WTC11 (cell line): ENCODE measurements around the gene P3H3. TPM values are rescaled to one million over a fixed set of nuclear protein-coding genes. Genes with fewer than 3 reads are reported as not detected.

ENCODE experiments used
- CREB1 ChIP-seq: sonication (generic); formaldehyde crosslinking; IDR thresholded peaks from 2 replicates; pipeline ENCODE4 v1.8.0; 2023; ENCODE audit warnings: mild to moderate bottlenecking, missing genetic modification reagents
- ELF4 ChIP-seq: sonication (generic); formaldehyde crosslinking; IDR thresholded peaks from 2 replicates; pipeline ENCODE4 v1.8.1; 2022; ENCODE audit warnings: low read depth, mild to moderate bottlenecking, moderate library complexity, missing genetic modification reagents
- FOXJ3 ChIP-seq: sonication (generic); formaldehyde crosslinking; IDR thresholded peaks from 2 replicates; pipeline ENCODE4 v1.9.0; 2021; ENCODE audit warnings: missing genetic modification reagents, mild to moderate bottlenecking, borderline replicate concordance
- FOXP1 ChIP-seq: sonication (generic); formaldehyde crosslinking; IDR thresholded peaks from 2 replicates; pipeline ENCODE4 v1.8.0; 2022; ENCODE audit warnings: missing genetic modification reagents, mild to moderate bottlenecking, moderate library complexity, borderline replicate concordance
- KAT7 ChIP-seq: sonication (generic); formaldehyde crosslinking; IDR thresholded peaks from 2 replicates; pipeline ENCODE4 v1.8.1; 2023; ENCODE audit warnings: missing genetic modification reagents, mild to moderate bottlenecking, borderline replicate concordance
- MXD4 ChIP-seq: fragments of 250-450 bp; sonication (Bioruptor Pico); IDR thresholded peaks from 2 replicates; pipeline ENCODE4 v1.8.0; 2021; ENCODE audit warnings: mild to moderate bottlenecking, moderate library complexity, borderline replicate concordance
- MYBL2 ChIP-seq: sonication (generic); formaldehyde crosslinking; IDR thresholded peaks from 2 replicates; pipeline ENCODE4 v1.8.1; 2023; ENCODE audit warnings: mild to moderate bottlenecking, moderate library complexity, missing genetic modification reagents
- SMAD4 ChIP-seq: sonication (generic); formaldehyde crosslinking; IDR thresholded peaks from 2 replicates; pipeline ENCODE4 v1.8.0; 2022; ENCODE audit warnings: mild to moderate bottlenecking, missing genetic modification reagents
- SOX15 ChIP-seq: fragments of 250-450 bp; sonication (Bioruptor Pico); IDR thresholded peaks from 2 replicates; pipeline ENCODE4 v1.9.0; 2021; ENCODE audit warnings: mild to moderate bottlenecking
- SP1 ChIP-seq: sonication (generic); formaldehyde crosslinking; conservative IDR thresholded peaks from 2 replicates; pipeline ENCODE4 v1.8.1; 2022; ENCODE audit warnings: missing genetic modification reagents
- TCF7 ChIP-seq: sonication (generic); formaldehyde crosslinking; IDR thresholded peaks from 2 replicates; pipeline ENCODE4 v1.8.0; 2022; ENCODE audit warnings: mild to moderate bottlenecking, low read depth, missing genetic modification reagents, moderate library complexity
- TEAD1 ChIP-seq: sonication (generic); formaldehyde crosslinking; IDR thresholded peaks from 2 replicates; pipeline ENCODE4 v1.8.0; 2022; ENCODE audit warnings: mild to moderate bottlenecking, missing genetic modification reagents
- ZNF138 ChIP-seq: sonication (generic); formaldehyde crosslinking; conservative IDR thresholded peaks from 2 replicates; pipeline ENCODE4 v1.8.1; 2022; ENCODE audit warnings: mild to moderate bottlenecking, moderate library complexity, missing genetic modification reagents
- ZNF263 ChIP-seq: sonication (generic); formaldehyde crosslinking; IDR thresholded peaks from 2 replicates; pipeline ENCODE4 v1.8.1; 2022; ENCODE audit warnings: low read depth, mild to moderate bottlenecking, moderate library complexity, missing genetic modification reagents
- ZNF396 ChIP-seq: fragments of 250-450 bp; sonication (Bioruptor Pico); IDR thresholded peaks from 2 replicates; pipeline ENCODE4 v1.8.0; 2021; ENCODE audit warnings: mild to moderate bottlenecking, moderate library complexity, borderline replicate concordance
- total RNA-seq: library from RNA; stranded (reverse); gene quantifications from 3 replicates; pipeline ENCODE4 v1.2.3, GENCODE V29; 2021
- TF ChIP-seq, protein P1 (sequence below): sonication (generic); formaldehyde crosslinking; IDR thresholded peaks from 2 replicates; pipeline ENCODE4 v1.8.1; 2022; ENCODE audit warnings: missing genetic modification reagents, borderline replicate concordance
- TF ChIP-seq, protein P2 (sequence below): sonication (generic); formaldehyde crosslinking; IDR thresholded peaks from 2 replicates; pipeline ENCODE4 v1.8.1; 2023; ENCODE audit warnings: mild to moderate bottlenecking, missing genetic modification reagents
- TF ChIP-seq, protein P3 (sequence below): fragments of 250-450 bp; sonication (Bioruptor Pico); IDR thresholded peaks from 2 replicates; pipeline ENCODE4 v1.8.0; 2021; ENCODE audit warnings: mild to moderate bottlenecking
- TF ChIP-seq, protein P4 (sequence below): fragments of 200-600 bp; IDR thresholded peaks from 2 replicates; pipeline ENCODE4 v1.8.0; 2022; ENCODE audit warnings: antibody characterized with exemption
- TF ChIP-seq, protein P5 (sequence below): sonication (generic); formaldehyde crosslinking; IDR thresholded peaks from 2 replicates; pipeline ENCODE4 v1.8.0; 2022; ENCODE audit warnings: mild to moderate bottlenecking, missing genetic modification reagents
- TF ChIP-seq, protein P6 (sequence below): sonication (generic); formaldehyde crosslinking; IDR thresholded peaks from 2 replicates; pipeline ENCODE4 v1.8.0; 2022; ENCODE audit warnings: mild to moderate bottlenecking, missing genetic modification reagents
- TF ChIP-seq, protein P7 (sequence below): sonication (generic); formaldehyde crosslinking; IDR thresholded peaks from 2 replicates; pipeline ENCODE4 v1.8.1; 2023; ENCODE audit warnings: mild to moderate bottlenecking, moderate library complexity, missing genetic modification reagents
- TF ChIP-seq, protein P8 (sequence below): sonication (generic); formaldehyde crosslinking; IDR thresholded peaks from 2 replicates; pipeline ENCODE4 v1.8.0; 2023; ENCODE audit warnings: mild to moderate bottlenecking, missing genetic modification reagents
- TF ChIP-seq, protein P9 (sequence below): sonication (generic); formaldehyde crosslinking; IDR thresholded peaks from 2 replicates; pipeline ENCODE4 v1.8.1; 2022; ENCODE audit warnings: mild to moderate bottlenecking, moderate library complexity, missing genetic modification reagents

P3H3 gene
- total RNA-seq, 1 experiment from 2014 or later = 50.7 TPM

DNA sequence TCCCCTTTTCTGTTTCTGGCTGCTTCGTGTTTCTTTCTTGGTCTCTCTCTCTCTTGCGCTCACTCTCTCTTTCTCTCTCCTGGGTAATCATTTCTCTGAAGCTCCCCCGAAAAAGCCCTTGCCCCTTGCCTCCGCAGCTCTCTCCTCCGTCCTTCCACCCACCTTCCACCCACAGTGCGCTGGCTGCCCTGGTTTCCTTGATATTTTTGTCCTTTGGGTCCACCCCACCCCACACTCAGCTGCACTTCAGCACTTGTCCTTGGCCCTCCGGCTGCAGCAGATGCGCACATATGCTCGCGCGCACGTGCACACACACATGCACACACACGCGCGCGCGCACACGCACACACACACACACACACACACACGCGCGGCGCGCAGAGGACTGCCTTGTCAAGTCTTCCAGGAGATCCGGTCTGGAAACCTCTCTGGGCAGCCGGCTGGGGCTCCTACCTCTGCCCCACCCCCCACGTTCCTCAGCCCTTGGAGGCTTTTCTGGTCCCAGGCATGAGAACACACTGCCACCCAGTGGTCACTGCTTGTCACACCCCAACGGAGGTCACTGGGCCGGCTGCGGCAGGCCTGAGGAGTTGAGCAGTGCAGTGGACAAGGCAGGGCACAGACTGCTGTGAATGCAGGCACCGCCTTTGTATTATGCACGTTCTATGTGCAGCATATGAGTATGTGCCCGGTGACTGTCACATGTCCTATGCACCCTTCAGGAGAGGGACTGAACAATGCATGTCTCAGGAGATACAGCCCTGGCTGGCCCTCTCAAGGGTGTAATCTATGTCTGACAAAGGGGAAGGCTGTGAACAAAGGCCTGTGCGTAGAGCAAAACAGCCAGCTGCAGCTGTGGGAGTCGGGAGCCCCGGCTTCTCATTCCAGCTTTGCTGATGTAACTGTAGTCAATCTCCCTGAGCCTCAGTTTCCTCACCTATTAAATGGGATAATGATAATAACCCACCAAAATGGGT lies 49.3 kb upstream of the P3H3 start (continued):
- TF ChIP-seq FOXP1 (CRISPR knock-in tag) (peak; percentile 45; the same call in 1 of the 2 replicates), MXD4 (CRISPR knock-in tag) (no peak), SMAD4 (CRISPR knock-in tag) (no peak), MYBL2 (no peak), ZNF263 (CRISPR knock-in tag) (no peak), SP1 (CRISPR knock-in tag) (peak; percentile 72), ZNF138 (peak; percentile 89), TEAD1 (CRISPR knock-in tag) (peak; percentile 71; the same call in 1 of the 2 replicates), ELF4 (CRISPR knock-in tag) (no peak), FOXJ3 (CRISPR knock-in tag) (no peak), SOX15 (no peak), ZNF396 (CRISPR knock-in tag) (no peak), CREB1 (CRISPR knock-in tag) (0 out of 2 replicates have a peak, but pooled peaks have one; percentile 69), KAT7 (CRISPR knock-in tag) (no peak), TCF7 (no peak)
- TF ChIP-seq, protein P1, sequence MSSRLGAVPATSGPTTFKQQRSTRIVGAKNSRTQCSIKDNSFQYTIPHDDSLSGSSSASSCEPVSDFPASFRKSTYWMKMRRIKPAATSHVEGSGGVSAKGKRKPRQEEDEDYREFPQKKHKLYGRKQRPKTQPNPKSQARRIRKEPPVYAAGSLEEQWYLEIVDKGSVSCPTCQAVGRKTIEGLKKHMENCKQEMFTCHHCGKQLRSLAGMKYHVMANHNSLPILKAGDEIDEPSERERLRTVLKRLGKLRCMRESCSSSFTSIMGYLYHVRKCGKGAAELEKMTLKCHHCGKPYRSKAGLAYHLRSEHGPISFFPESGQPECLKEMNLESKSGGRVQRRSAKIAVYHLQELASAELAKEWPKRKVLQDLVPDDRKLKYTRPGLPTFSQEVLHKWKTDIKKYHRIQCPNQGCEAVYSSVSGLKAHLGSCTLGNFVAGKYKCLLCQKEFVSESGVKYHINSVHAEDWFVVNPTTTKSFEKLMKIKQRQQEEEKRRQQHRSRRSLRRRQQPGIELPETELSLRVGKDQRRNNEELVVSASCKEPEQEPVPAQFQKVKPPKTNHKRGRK (CRISPR knock-in tag) = no peak
- TF ChIP-seq, protein P2, sequence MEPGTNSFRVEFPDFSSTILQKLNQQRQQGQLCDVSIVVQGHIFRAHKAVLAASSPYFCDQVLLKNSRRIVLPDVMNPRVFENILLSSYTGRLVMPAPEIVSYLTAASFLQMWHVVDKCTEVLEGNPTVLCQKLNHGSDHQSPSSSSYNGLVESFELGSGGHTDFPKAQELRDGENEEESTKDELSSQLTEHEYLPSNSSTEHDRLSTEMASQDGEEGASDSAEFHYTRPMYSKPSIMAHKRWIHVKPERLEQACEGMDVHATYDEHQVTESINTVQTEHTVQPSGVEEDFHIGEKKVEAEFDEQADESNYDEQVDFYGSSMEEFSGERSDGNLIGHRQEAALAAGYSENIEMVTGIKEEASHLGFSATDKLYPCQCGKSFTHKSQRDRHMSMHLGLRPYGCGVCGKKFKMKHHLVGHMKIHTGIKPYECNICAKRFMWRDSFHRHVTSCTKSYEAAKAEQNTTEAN (CRISPR knock-in tag) = peak; percentile 96
- TF ChIP-seq, protein P3, sequence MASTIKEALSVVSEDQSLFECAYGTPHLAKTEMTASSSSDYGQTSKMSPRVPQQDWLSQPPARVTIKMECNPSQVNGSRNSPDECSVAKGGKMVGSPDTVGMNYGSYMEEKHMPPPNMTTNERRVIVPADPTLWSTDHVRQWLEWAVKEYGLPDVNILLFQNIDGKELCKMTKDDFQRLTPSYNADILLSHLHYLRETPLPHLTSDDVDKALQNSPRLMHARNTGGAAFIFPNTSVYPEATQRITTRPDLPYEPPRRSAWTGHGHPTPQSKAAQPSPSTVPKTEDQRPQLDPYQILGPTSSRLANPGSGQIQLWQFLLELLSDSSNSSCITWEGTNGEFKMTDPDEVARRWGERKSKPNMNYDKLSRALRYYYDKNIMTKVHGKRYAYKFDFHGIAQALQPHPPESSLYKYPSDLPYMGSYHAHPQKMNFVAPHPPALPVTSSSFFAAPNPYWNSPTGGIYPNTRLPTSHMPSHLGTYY (CRISPR knock-in tag) = no peak
- TF ChIP-seq, protein P4, sequence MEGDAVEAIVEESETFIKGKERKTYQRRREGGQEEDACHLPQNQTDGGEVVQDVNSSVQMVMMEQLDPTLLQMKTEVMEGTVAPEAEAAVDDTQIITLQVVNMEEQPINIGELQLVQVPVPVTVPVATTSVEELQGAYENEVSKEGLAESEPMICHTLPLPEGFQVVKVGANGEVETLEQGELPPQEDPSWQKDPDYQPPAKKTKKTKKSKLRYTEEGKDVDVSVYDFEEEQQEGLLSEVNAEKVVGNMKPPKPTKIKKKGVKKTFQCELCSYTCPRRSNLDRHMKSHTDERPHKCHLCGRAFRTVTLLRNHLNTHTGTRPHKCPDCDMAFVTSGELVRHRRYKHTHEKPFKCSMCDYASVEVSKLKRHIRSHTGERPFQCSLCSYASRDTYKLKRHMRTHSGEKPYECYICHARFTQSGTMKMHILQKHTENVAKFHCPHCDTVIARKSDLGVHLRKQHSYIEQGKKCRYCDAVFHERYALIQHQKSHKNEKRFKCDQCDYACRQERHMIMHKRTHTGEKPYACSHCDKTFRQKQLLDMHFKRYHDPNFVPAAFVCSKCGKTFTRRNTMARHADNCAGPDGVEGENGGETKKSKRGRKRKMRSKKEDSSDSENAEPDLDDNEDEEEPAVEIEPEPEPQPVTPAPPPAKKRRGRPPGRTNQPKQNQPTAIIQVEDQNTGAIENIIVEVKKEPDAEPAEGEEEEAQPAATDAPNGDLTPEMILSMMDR = peak; percentile 88
- TF ChIP-seq, protein P5, sequence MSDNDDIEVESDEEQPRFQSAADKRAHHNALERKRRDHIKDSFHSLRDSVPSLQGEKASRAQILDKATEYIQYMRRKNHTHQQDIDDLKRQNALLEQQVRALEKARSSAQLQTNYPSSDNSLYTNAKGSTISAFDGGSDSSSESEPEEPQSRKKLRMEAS = peak; percentile 87
- TF ChIP-seq, protein P6, sequence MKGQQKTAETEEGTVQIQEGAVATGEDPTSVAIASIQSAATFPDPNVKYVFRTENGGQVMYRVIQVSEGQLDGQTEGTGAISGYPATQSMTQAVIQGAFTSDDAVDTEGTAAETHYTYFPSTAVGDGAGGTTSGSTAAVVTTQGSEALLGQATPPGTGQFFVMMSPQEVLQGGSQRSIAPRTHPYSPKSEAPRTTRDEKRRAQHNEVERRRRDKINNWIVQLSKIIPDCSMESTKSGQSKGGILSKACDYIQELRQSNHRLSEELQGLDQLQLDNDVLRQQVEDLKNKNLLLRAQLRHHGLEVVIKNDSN (CRISPR knock-in tag) = no peak
- TF ChIP-seq, protein P7, sequence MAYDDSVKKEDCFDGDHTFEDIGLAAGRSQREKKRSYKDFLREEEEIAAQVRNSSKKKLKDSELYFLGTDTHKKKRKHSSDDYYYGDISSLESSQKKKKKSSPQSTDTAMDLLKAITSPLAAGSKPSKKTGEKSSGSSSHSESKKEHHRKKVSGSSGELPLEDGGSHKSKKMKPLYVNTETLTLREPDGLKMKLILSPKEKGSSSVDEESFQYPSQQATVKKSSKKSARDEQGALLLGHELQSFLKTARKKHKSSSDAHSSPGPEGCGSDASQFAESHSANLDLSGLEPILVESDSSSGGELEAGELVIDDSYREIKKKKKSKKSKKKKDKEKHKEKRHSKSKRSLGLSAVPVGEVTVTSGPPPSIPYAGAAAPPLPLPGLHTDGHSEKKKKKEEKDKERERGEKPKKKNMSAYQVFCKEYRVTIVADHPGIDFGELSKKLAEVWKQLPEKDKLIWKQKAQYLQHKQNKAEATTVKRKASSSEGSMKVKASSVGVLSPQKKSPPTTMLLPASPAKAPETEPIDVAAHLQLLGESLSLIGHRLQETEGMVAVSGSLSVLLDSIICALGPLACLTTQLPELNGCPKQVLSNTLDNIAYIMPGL = peak; percentile 60; the same call in 1 of the 2 replicates
- TF ChIP-seq, protein P8, sequence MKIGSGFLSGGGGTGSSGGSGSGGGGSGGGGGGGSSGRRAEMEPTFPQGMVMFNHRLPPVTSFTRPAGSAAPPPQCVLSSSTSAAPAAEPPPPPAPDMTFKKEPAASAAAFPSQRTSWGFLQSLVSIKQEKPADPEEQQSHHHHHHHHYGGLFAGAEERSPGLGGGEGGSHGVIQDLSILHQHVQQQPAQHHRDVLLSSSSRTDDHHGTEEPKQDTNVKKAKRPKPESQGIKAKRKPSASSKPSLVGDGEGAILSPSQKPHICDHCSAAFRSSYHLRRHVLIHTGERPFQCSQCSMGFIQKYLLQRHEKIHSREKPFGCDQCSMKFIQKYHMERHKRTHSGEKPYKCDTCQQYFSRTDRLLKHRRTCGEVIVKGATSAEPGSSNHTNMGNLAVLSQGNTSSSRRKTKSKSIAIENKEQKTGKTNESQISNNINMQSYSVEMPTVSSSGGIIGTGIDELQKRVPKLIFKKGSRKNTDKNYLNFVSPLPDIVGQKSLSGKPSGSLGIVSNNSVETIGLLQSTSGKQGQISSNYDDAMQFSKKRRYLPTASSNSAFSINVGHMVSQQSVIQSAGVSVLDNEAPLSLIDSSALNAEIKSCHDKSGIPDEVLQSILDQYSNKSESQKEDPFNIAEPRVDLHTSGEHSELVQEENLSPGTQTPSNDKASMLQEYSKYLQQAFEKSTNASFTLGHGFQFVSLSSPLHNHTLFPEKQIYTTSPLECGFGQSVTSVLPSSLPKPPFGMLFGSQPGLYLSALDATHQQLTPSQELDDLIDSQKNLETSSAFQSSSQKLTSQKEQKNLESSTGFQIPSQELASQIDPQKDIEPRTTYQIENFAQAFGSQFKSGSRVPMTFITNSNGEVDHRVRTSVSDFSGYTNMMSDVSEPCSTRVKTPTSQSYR = peak; percentile 94
- TF ChIP-seq, protein P9, sequence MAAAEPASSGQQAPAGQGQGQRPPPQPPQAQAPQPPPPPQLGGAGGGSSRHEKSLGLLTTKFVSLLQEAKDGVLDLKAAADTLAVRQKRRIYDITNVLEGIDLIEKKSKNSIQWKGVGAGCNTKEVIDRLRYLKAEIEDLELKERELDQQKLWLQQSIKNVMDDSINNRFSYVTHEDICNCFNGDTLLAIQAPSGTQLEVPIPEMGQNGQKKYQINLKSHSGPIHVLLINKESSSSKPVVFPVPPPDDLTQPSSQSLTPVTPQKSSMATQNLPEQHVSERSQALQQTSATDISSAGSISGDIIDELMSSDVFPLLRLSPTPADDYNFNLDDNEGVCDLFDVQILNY (CRISPR knock-in tag) = peak; percentile 68; the same call in 1 of the 2 replicates
